ENCODE results near the gene SLC35B1.

The SLC35B1 gene

GRCh38 chr17:49670641-49671040, 37.1 kb downstream of the SLC35B1 start:
- no peak for DNase-seq (ENCODE audit: low spot score)

GRCh38 chr17:49670002-49670401, 37.8 kb downstream of the SLC35B1 start:
- DNase-seq (ENCODE audit: low spot score) = no peak

- no peak for DNase-seq (ENCODE audit: low spot score)
These were observed 39.9 kb downstream of the SLC35B1 start for GRCh38 chr17:49667854-49668253.

- no peak for DNase-seq (ENCODE audit: low spot score)
These were observed 43.0 kb downstream of the SLC35B1 start for GRCh38 chr17:49664706-49665211.

GRCh38 chr17:49659661-49660382, 47.9 kb downstream of the SLC35B1 start:
- no peak for DNase-seq (ENCODE audit: low spot score)

GRCh38 chr17:49656247-49656646, 51.5 kb downstream of the SLC35B1 start:
- no peak for DNase-seq (ENCODE audit: low spot score)
